Adrenal gland (tissue), 12 donors: ENCODE results near the gene RHEB. TPM values are rescaled to one million over a fixed set of nuclear protein-coding genes. Genes with fewer than 3 reads are reported as not detected.

Experiments
- DNase-seq, 7 donors: peaks; one replicate each; pipeline ENCODE4 v3.0.0-alpha.2; 2019 to 2020
- H3K27ac ChIP-seq, 5 donors: fragments of 200-600 bp; sonication (generic) in 4 of 5; 1 replicate in 3 of 5; 2 replicates in 2 of 5; pipeline versions ENCODE4 v1.5.1 to v1.8.0; 2016 to 2020; ENCODE audit warnings: mild to moderate bottlenecking in 1 of 5
- H3K27me3 ChIP-seq: fragments of 200-600 bp; 2 replicates; pipeline ENCODE4 v1.8.0; 2021
- H3K36me3 ChIP-seq, 2 donors: fragments of 200-600 bp; replicated peaks in 1 of 2; 1 replicate in 1 of 2; 2 replicates in 1 of 2; pipeline versions ENCODE4 v1.5.1 to v1.8.0; 2018 to 2022
- H3K4me1 ChIP-seq, 2 donors: fragments of 200-600 bp; replicated peaks in 1 of 2; 1 replicate in 1 of 2; 2 replicates in 1 of 2; pipeline versions ENCODE4 v1.5.1 to v1.8.0; 2018 to 2021
- H3K4me3 ChIP-seq, 4 donors: fragments of 200-600 bp; sonication (generic) in 3 of 4; one replicate each; pipeline ENCODE4 v1.5.1; 2016 to 2018
- H3K9me3 ChIP-seq, 3 donors: fragments of 200-600 bp; sonication (generic) in 1 of 3; replicated peaks in 1 of 3; 1 replicate in 2 of 3; 2 replicates in 1 of 3; pipeline versions ENCODE4 v1.5.1 to v1.8.0; 2016 to 2021
- CTCF ChIP-seq, 6 experiments: fragments of 450-650 bp in 4 of 6; fragments of 200-600 bp in 2 of 6; sonication (generic) in 1 of 6; IDR thresholded peaks; 1 replicate in 5 of 6; 2 replicates in 1 of 6; pipeline versions ENCODE4 v1.5.1 to v1.8.0; 2016 to 2021; ENCODE audit warnings: antibody characterized with exemption in 6 of 6, mild to moderate bottlenecking in 2 of 6, moderate library complexity in 1 of 6
- POLR2A ChIP-seq, 2 donors: fragments of 450-650 bp; IDR thresholded peaks; one replicate each; pipeline ENCODE4 v1.6.1; 2017; ENCODE audit warnings: antibody characterized with exemption in 2 of 2, mild to moderate bottlenecking in 2 of 2, moderate library complexity in 1 of 2
- WGBS, 4 donors: extraction: QIAGEN DNeasy Blood & Tissue Kit in 2 of 4; methylation state at CpG; one replicate each; pipeline versions ENCODE4 v1.1.5 to v1.1.7; 2013 to 2017; 5-methylcytosine and 5-hydroxymethylcytosine counted together
- intact Hi-C, 2 donors: fragments of 100-400 bp; cut with DNase I; formaldehyde crosslinking; loops; one replicate each; pipeline versions ENCODE4 v1.14.1 to v1.15.0; 2022 to 2023
- polyA plus RNA-seq, 3 donors: library from polyadenylated mRNA; stranded (reverse); fragments of 200-250 nt in 2 of 3; fragments of 350-450 nt in 1 of 3; fragmentation: Illumina TruSeq in 1 of 3; extraction: RNeasy Lipid Tissue Mini Kit (QIAGEN cat#74804) in 1 of 3; gene quantifications; one replicate each; pipeline ENCODE4 v1.2.3, GENCODE V29; 2013 to 2014
- total RNA-seq, 9 donors: library from RNA; depleted of rRNA in 4 of 9; stranded (reverse); fragments of >200 nt in 4 of 9; fragments of 120-200 nt in 1 of 9; fragmentation: NEBNext Ultra II Directional in 1 of 9; extraction: Animal tissue kit (Norgen Biotek cat#: 25700) in 1 of 9; gene quantifications; one replicate each; pipeline versions ENCODE4 v1.1.0 to v1.2.4, GENCODE V29; 2013 to 2023
- donor health status: healthy with polysubstance abuse.
- donor health status: Bipolar disorder and iron deficiency.
- donor health status: DM: yes; HTN: yes; CAD: no.
- donor health status: DM: no; HTN: no; CAD: no.
- donor health status: DM: no; HTN: no; CAD: no.
- donor health status: DM: yes; HTN: yes; CAD: no.

Gene RHEB
- total and polyA plus RNA-seq, 12 donors, result 66.3 to 309 (median 127) TPM

DNA sequence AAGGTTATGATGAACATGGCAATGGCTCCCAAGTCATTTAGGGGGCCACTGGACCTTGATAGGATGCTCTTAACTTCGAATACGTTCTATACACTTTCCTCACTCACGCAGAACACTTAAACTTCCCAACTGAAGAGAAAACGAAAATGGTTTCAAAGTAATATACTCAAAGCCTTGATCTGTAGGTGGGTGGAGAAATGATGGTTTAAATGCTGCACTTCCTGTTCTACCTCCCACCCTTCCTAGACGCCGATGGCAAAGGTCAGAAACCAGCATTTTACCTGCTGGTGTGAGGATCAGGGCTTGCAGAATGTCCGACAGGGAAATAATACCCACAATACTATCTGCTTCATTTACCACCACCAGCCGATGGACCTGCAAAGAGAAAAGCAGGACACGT, 40.5 kb upstream of the RHEB start:
- TF ChIP-seq CTCF (IDR thresholded peaks at IDR 0.05) (no peak), POLR2A (IDR thresholded peaks at IDR 0.05) (no peak)
- Histone ChIP-seq H3K4me3 (no peak overlapping the region), H3K27me3 (no peaks in the 10 kb centered on the region), H3K36me3 (peaks cover 0 to 23% of the 10 kb centered on the region in 2 donors), H3K27ac (no peak overlapping the region), H3K4me1 (no peaks in the 10 kb centered on the region), H3K9me3 (no peaks in the 10 kb centered on the region)
- intact Hi-C loops, result no loop called here
- 91 to 94% (median 93%) methylated on average over 9 of the region's 9 CpGs for WGBS, 4 donors
- DNase-seq, result no peak

- H3K9me3 ChIP-seq, result no peaks in the 10 kb centered on the region
- H3K36me3 ChIP-seq, result peaks cover 0 to 23% of the 10 kb centered on the region in 2 donors
- no peak overlapping the region for H3K27ac ChIP-seq
- DNase-seq, result no peak
- whole genome bisulfite sequencing, 4 donors, result 89 to 96% (median 91%) methylated on average over 5 of the region's 5 CpGs
- TF ChIP-seq POLR2A (IDR thresholded peaks at IDR 0.05), result no peak
- H3K4me1 ChIP-seq, result no peaks in the 10 kb centered on the region
- intact Hi-C loops, result no loop called here
- no peaks in the 10 kb centered on the region for H3K27me3 ChIP-seq
- no peak overlapping the region for H3K4me3 ChIP-seq
Observed at GRCh38 chr7:151559557-151560183, 40.0 kb upstream of the RHEB start.

DNA sequence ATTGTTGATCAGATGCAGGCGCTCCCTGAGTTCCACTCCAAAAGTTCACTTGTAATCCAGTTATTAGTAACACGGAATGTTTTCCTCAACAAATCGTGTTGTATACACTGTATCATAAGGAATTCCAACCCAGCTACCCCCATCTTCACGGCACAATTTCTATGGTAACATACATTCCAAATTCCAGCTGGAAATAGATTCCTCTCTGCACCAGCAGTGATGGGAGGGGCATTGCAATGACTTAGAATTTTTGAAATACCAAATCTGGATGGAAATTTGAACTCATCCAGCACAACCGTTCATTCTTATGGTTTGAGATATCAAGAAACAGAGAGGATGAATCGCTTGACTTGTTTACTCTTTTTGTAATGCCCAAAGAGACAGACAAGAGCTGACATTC, 38.9 kb upstream of the RHEB start:
- Histone ChIP-seq H3K36me3 (peaks cover 0 to 23% of the 10 kb centered on the region in 2 donors), H3K27me3 (no peaks in the 10 kb centered on the region), H3K4me3 (no peak overlapping the region), H3K4me1 (no peaks in the 10 kb centered on the region), H3K9me3 (no peaks in the 10 kb centered on the region), H3K27ac (no peak overlapping the region)
- WGBS, 4 donors, result 81 to 89% (median 84%) methylated on average over 6 of the region's 6 CpGs
- TF ChIP-seq POLR2A (IDR thresholded peaks at IDR 0.05) (no peak), CTCF (IDR thresholded peaks at IDR 0.05) (no peak)
- DNase-seq, result no peak
- intact Hi-C loops, result no loop called here

- intact Hi-C loops, result no loop called here
- no peaks in the 10 kb centered on the region for H3K9me3 ChIP-seq
- no peak overlapping the region for H3K27ac ChIP-seq
- H3K27me3 ChIP-seq, result no peaks in the 10 kb centered on the region
- no peak for DNase-seq
- no peaks in the 10 kb centered on the region for H3K4me1 ChIP-seq
- TF ChIP-seq POLR2A (IDR thresholded peaks at IDR 0.05), result no peak
- no peak for TF ChIP-seq CTCF (IDR thresholded peaks at IDR 0.05)
- 95 to 98% (median 96%) methylated on average over 12 of the region's 12 CpGs for WGBS, 4 donors
- peaks cover 0 to 23% of the 10 kb centered on the region in 2 donors for H3K36me3 ChIP-seq
- no peak overlapping the region for H3K4me3 ChIP-seq
Observed at GRCh38 chr7:151556592-151556991, 36.9 kb upstream of the RHEB start.

- Histone ChIP-seq H3K9me3 (no peaks in the 10 kb centered on the region), H3K4me3 (no peak overlapping the region), H3K27me3 (no peaks in the 10 kb centered on the region), H3K36me3 (peaks cover 0 to 14% of the 10 kb centered on the region in 2 donors), H3K27ac (no peak overlapping the region), H3K4me1 (no peaks in the 10 kb centered on the region)
- no peak for DNase-seq
- intact Hi-C loops, result no loop called here
- no peak for TF ChIP-seq POLR2A (IDR thresholded peaks at IDR 0.05)
- no peak for TF ChIP-seq CTCF (IDR thresholded peaks at IDR 0.05)
- WGBS, 4 donors, result 80 to 91% (median 85%) methylated on average over 9 to 15 of the region's 15 CpGs
Observed at GRCh38 chr7:151553356-151553755, 33.7 kb upstream of the RHEB start.
